Activated CD8-positive, alpha-beta memory T cell treated with anti-CD3 and anti-CD28 coated beads, Interleukin-2, amount 10 ng/mL, durations not matched to agents 7 days and 5 days (primary cell): ENCODE results near the gene FCN1. TPM values are rescaled to one million over a fixed set of nuclear protein-coding genes. Genes with fewer than 3 reads are reported as not detected.

ENCODE experiments used
- ATAC-seq: fragments of 150-1000 bp; cut with Tn5 transposase; one replicate; pipeline ENCODE4 v1.10.0; 2021; ENCODE audit warnings: moderate library complexity
- CTCF ChIA-PET: fragments of 350-600 bp; sonication (Branson Sonifier 250); formaldehyde crosslinking; loops from one replicate; lab custom pipeline; 2021; ENCODE audit warnings: antibody characterized with exemption; lab: Charles Lee
- DNase-seq: peaks from one replicate; pipeline ENCODE4 v3.0.0-alpha.2; 2020
- H3K27ac Mint-ChIP-seq: one replicate; pipeline ENCODE4 v1.8.0; 2021; ENCODE audit warnings: mild to moderate bottlenecking, mixed read lengths
- H3K27me3 Mint-ChIP-seq: one replicate; pipeline ENCODE4 v1.8.0; 2021; ENCODE audit warnings: mixed read lengths
- H3K36me3 Mint-ChIP-seq: one replicate; pipeline ENCODE4 v1.8.0; 2021; ENCODE audit warnings: mild to moderate bottlenecking, mixed read lengths
- H3K4me1 Mint-ChIP-seq: one replicate; pipeline ENCODE4 v1.8.0; 2021; ENCODE audit warnings: mixed read lengths
- H3K4me3 Mint-ChIP-seq: one replicate; pipeline ENCODE4 v1.8.0; 2021; ENCODE audit warnings: mild to moderate bottlenecking, moderate library complexity, mixed read lengths
- H3K9me3 Mint-ChIP-seq: one replicate; pipeline ENCODE4 v1.8.0; 2022; ENCODE audit warnings: low read depth, mixed read lengths
- total RNA-seq, 2 experiments: library from RNA; stranded (reverse); gene quantifications; one replicate each; pipeline ENCODE4 v1.2.3, GENCODE V29; 2021

FCN1 gene
- total RNA-seq, 2 experiments from 2014 or later: not detected

GRCh38 chr9:134937164-134937555 lies 19.4 kb upstream of the FCN1 start:
- no peaks in the 10 kb centered on the region for H3K4me1 Mint-ChIP-seq

GRCh38 chr9:134936346-134937163 lies 18.8 kb upstream of the FCN1 start:
- no peaks in the 10 kb centered on the region for H3K9me3 Mint-ChIP-seq
- H3K36me3 Mint-ChIP-seq: no peaks in the 10 kb centered on the region
- H3K27me3 Mint-ChIP-seq: no peaks in the 10 kb centered on the region
- DNase-seq (no peak), ATAC-seq (no peak)
- CTCF ChIA-PET: no interaction called here
- no peak overlapping the region for H3K27ac Mint-ChIP-seq
- no peak overlapping the region for H3K4me3 Mint-ChIP-seq
- H3K4me1 Mint-ChIP-seq: no peaks in the 10 kb centered on the region

More at GRCh38 chr9:134937164-134937555, 19.4 kb upstream of the FCN1 start:
- Mint-ChIP-seq H3K4me3 (no peak overlapping the region), H3K27ac (no peak overlapping the region), H3K36me3 (no peaks in the 10 kb centered on the region), H3K27me3 (no peaks in the 10 kb centered on the region), H3K9me3 (no peaks in the 10 kb centered on the region)
- DNase-seq: no peak
- no peak for ATAC-seq
- CTCF ChIA-PET: no interaction called here

GRCh38 chr9:134935701-134936345 lies 18.1 kb upstream of the FCN1 start:
- DNase-seq (no peak), ATAC-seq (no peak)
- Mint-ChIP-seq H3K27ac (no peak overlapping the region), H3K4me1 (no peaks in the 10 kb centered on the region), H3K9me3 (no peaks in the 10 kb centered on the region), H3K36me3 (no peaks in the 10 kb centered on the region), H3K4me3 (no peak overlapping the region), H3K27me3 (no peaks in the 10 kb centered on the region)
- CTCF ChIA-PET: no interaction called here

GRCh38 chr9:134935056-134935640 lies 17.4 kb upstream of the FCN1 start:
- DNase-seq: no peak
- no peak overlapping the region for H3K27ac Mint-ChIP-seq
- H3K36me3 Mint-ChIP-seq: no peaks in the 10 kb centered on the region
- peaks cover 3% of the 10 kb centered on the region for H3K27me3 Mint-ChIP-seq
- no peak for ATAC-seq
- no peaks in the 10 kb centered on the region for H3K9me3 Mint-ChIP-seq
- CTCF ChIA-PET: no interaction called here
- H3K4me1 Mint-ChIP-seq: no peaks in the 10 kb centered on the region
- H3K4me3 Mint-ChIP-seq: no peak overlapping the region

- peaks cover 3% of the 10 kb centered on the region for H3K27me3 Mint-ChIP-seq
- no peaks in the 10 kb centered on the region for H3K36me3 Mint-ChIP-seq
- H3K27ac Mint-ChIP-seq: no peak overlapping the region
- CTCF ChIA-PET: no interaction called here
- H3K4me3 Mint-ChIP-seq: no peak overlapping the region
- DNase-seq (no peak), ATAC-seq (no peak)
- no peaks in the 10 kb centered on the region for H3K9me3 Mint-ChIP-seq
- no peaks in the 10 kb centered on the region for H3K4me1 Mint-ChIP-seq
These were observed 15.5 kb upstream of the FCN1 start for GRCh38 chr9:134933076-134933659.

GRCh38 chr9:134932606-134933005 lies 14.9 kb upstream of the FCN1 start:
- DNase-seq: no peak
- Mint-ChIP-seq H3K4me3 (no peak overlapping the region), H3K9me3 (no peaks in the 10 kb centered on the region), H3K27ac (no peak overlapping the region), H3K36me3 (no peaks in the 10 kb centered on the region), H3K4me1 (no peaks in the 10 kb centered on the region), H3K27me3 (peaks cover 3% of the 10 kb centered on the region)
- ATAC-seq: no peak
- CTCF ChIA-PET: no interaction called here

- DNase-seq (no peak), ATAC-seq (no peak)
- Mint-ChIP-seq H3K4me3 (no peak overlapping the region), H3K27me3 (peaks cover 3% of the 10 kb centered on the region), H3K27ac (no peak overlapping the region), H3K4me1 (no peaks in the 10 kb centered on the region), H3K9me3 (no peaks in the 10 kb centered on the region), H3K36me3 (no peaks in the 10 kb centered on the region)
- CTCF ChIA-PET: no interaction called here
These were observed 14.5 kb upstream of the FCN1 start for GRCh38 chr9:134932171-134932570.

- peaks cover 3% of the 10 kb centered on the region for H3K27me3 Mint-ChIP-seq
- ATAC-seq (no peak), DNase-seq (no peak)
- H3K4me3 Mint-ChIP-seq: no peak overlapping the region
- no peak overlapping the region for H3K27ac Mint-ChIP-seq
- CTCF ChIA-PET: no interaction called here
- no peaks in the 10 kb centered on the region for H3K4me1 Mint-ChIP-seq
- H3K9me3 Mint-ChIP-seq: no peaks in the 10 kb centered on the region
- no peaks in the 10 kb centered on the region for H3K36me3 Mint-ChIP-seq
These were observed 12.7 kb upstream of the FCN1 start for GRCh38 chr9:134930398-134930797.

- H3K4me3 Mint-ChIP-seq: no peak overlapping the region
- ATAC-seq: no peak
These were observed 11.8 kb upstream of the FCN1 start for GRCh38 chr9:134929193-134930158.

GRCh38 chr9:134928436-134929192 lies 10.9 kb upstream of the FCN1 start:
- CTCF ChIA-PET: no interaction called here
- H3K4me1 Mint-ChIP-seq: no peaks in the 10 kb centered on the region
- no peaks in the 10 kb centered on the region for H3K9me3 Mint-ChIP-seq
- H3K27me3 Mint-ChIP-seq: peaks cover 3% of the 10 kb centered on the region
- H3K36me3 Mint-ChIP-seq: no peaks in the 10 kb centered on the region
- no peak overlapping the region for H3K27ac Mint-ChIP-seq
- no peak for ATAC-seq
- DNase-seq: no peak
- no peak overlapping the region for H3K4me3 Mint-ChIP-seq

More at GRCh38 chr9:134929193-134930158, 11.8 kb upstream of the FCN1 start:
- Mint-ChIP-seq H3K27ac (no peak overlapping the region), H3K9me3 (no peaks in the 10 kb centered on the region), H3K27me3 (peaks cover 3% of the 10 kb centered on the region), H3K36me3 (no peaks in the 10 kb centered on the region), H3K4me1 (no peaks in the 10 kb centered on the region)
- no peak for DNase-seq
- CTCF ChIA-PET: no interaction called here

GRCh38 chr9:134925011-134925511 lies 7.3 kb upstream of the FCN1 start:
- DNase-seq: no peak
- CTCF ChIA-PET: no interaction called here
- H3K4me1 Mint-ChIP-seq: no peaks in the 10 kb centered on the region
- H3K27me3 Mint-ChIP-seq: no peaks in the 10 kb centered on the region
- peaks cover 2% of the 10 kb centered on the region for H3K9me3 Mint-ChIP-seq
- H3K36me3 Mint-ChIP-seq: no peaks in the 10 kb centered on the region
- no peak overlapping the region for H3K27ac Mint-ChIP-seq
- no peak for ATAC-seq
- H3K4me3 Mint-ChIP-seq: no peak overlapping the region

GRCh38 chr9:134923466-134923865 lies 5.8 kb upstream of the FCN1 start:
- ATAC-seq (no peak), DNase-seq (no peak)
- Mint-ChIP-seq H3K27ac (no peak overlapping the region), H3K4me1 (no peaks in the 10 kb centered on the region), H3K9me3 (peaks cover 6% of the 10 kb centered on the region), H3K36me3 (no peaks in the 10 kb centered on the region), H3K4me3 (no peak overlapping the region), H3K27me3 (no peaks in the 10 kb centered on the region)
- CTCF ChIA-PET: no interaction called here
